GM12891 (cell line): ENCODE measurements around the gene SERPINB12.

Experiments used
- POLR2A ChIP-seq: IDR thresholded peaks from 2 replicates; pipeline ENCODE4 v1.6.1; 2011; ENCODE audit warnings: low read depth, low read length, control low read depth
- TAF1 ChIP-seq: IDR thresholded peaks from 2 replicates; pipeline ENCODE4 v1.6.1; 2011; ENCODE audit warnings: low read depth, low read length, control low read depth

- TF ChIP-seq POLR2A (no peak), TAF1 (no peak)
Measured at GRCh38 chr18:63617915-63618234, 75.7 kb downstream of the SERPINB12 start.
